ENCODE data around the gene PLBD1. TPM values are rescaled to one million over a fixed set of nuclear protein-coding genes. Genes with fewer than 3 reads are reported as not detected.

Gene PLBD1
- total and polyA plus RNA-seq, 12 donors, result 6.4 to 45.1 (median 27.6) TPM

GRCh38 chr12:14557966-14558365 is 9.7 kb downstream of the PLBD1 start:
- ATAC-seq (no peak), DNase-seq (no peak)
- peaks cover 3 to 65% (median 35%) of the 10 kb centered on the region in 9 donors for H3K4me1 ChIP-seq
- no peak overlapping the region for H3K4me3 ChIP-seq
- WGBS, 2 donors, result 84 to 85% methylated on average over 8 of the region's 8 CpGs
- peak overlapping the region in 1 of 10 donors; percentile 57 for H3K27ac ChIP-seq
- no peak for TF ChIP-seq CTCF (IDR thresholded peaks at IDR 0.05)
- peaks cover 0 to 4% (median 0%) of the 10 kb centered on the region in 11 donors for H3K9me3 ChIP-seq
- intact Hi-C loops (cut with DNase I), result no loop called here
- no peaks in the 10 kb centered on the region for H3K36me3 ChIP-seq
- no peaks in the 10 kb centered on the region for H3K27me3 ChIP-seq

- peak overlapping the region in 8 of 10 donors; percentile 2 to 37 (median 20) for H3K4me3 ChIP-seq
- peaks cover 0 to 44% (median 20%) of the 10 kb centered on the region in 9 donors for H3K4me1 ChIP-seq
- WGBS, 2 donors, result 6 to 9% methylated on average over 9 of the region's 9 CpGs
- H3K27ac ChIP-seq, result peak overlapping the region; percentile 66 to 90 (median 84)
- no peaks in the 10 kb centered on the region for H3K27me3 ChIP-seq
- TF ChIP-seq CTCF (IDR thresholded peaks at IDR 0.05), result peak in 6 of 9 donors; percentile 14 to 57 (median 40)
- DNase-seq (peak; percentile 81 to 90), ATAC-seq (peak; percentile 90 to 98 (median 96))
- intact Hi-C loops (cut with DNase I), result loop anchor here in 1 of 10 donors (1.0 kb wide), 1 partner anchor 13 kb away; the partner anchor contains the start of gene PLBD1
- peaks cover 0 to 4% (median 0%) of the 10 kb centered on the region in 11 donors for H3K9me3 ChIP-seq
- peaks cover 0 to 18% (median 0%) of the 10 kb centered on the region in 9 donors for H3K36me3 ChIP-seq
Measured at GRCh38 chr12:14554281-14555007, 13.2 kb downstream of the PLBD1 start.

DNA sequence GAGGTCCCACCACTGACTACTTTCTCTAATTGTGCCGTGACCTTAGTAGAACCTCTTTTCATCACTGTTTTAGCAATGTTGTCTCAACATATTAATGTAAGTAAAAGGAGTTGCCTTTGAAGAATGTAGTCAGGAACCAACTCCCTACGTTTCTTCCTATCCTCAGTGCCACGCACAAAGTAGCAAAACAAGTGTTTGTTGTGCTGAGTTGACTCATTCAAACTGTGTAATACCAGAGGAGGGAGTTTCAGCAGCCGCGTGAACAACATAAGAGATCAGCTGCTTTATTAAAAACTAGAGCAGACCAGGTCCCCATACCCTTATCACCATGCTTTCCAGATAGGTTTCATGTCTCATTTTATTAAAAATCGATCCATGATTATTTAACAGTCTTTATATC is 19.1 kb downstream of the PLBD1 start:
- no peak for ATAC-seq
- Histone ChIP-seq H3K4me1 (peaks cover 0 to 13% (median 3%) of the 10 kb centered on the region in 9 donors), H3K27me3 (no peaks in the 10 kb centered on the region), H3K4me3 (no peak overlapping the region), H3K9me3 (no peaks in the 10 kb centered on the region), H3K36me3 (peaks cover 0 to 23% (median 0%) of the 10 kb centered on the region in 9 donors), H3K27ac (no peak overlapping the region)
- intact Hi-C loops (cut with DNase I), result no loop called here
- no peak for DNase-seq
- WGBS, 2 donors, result 91 to 96% methylated on average over 6 of the region's 6 CpGs
- TF ChIP-seq CTCF (IDR thresholded peaks at IDR 0.05), result no peak

DNA sequence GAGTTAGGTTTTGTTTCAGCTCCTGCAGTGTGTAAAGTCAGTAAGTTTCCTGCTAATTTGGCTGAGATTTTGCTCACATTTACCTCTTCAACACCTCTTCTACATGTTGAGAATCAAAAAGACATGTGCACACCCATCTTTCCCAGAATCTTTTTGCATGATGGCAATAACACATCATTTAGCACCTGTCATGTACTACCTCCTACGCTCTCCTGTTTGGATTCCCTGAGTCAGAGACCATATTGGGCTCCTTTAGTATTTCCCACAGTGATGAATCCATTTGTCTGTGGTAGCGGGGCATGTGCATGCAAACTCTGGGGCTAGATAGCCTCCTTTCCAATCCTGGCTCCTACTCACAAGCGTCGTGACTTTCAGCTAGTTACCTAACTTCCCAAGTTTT is 20.1 kb downstream of the PLBD1 start:
- TF ChIP-seq CTCF (IDR thresholded peaks at IDR 0.05), result no peak
- Histone ChIP-seq H3K36me3 (peaks cover 0 to 23% (median 0%) of the 10 kb centered on the region in 9 donors), H3K27me3 (no peaks in the 10 kb centered on the region), H3K9me3 (no peaks in the 10 kb centered on the region), H3K4me3 (no peak overlapping the region), H3K4me1 (peaks cover 0 to 4% (median 0%) of the 10 kb centered on the region in 9 donors), H3K27ac (no peak overlapping the region)
- intact Hi-C loops (cut with DNase I), result no loop called here
- ATAC-seq (no peak), DNase-seq (no peak)
- WGBS, 2 donors, result 98% methylated on average over 4 of the region's 4 CpGs

All from heart right ventricle (tissue), 16 donors.